GM13976 (cell line): ENCODE results near the gene BACH1.

Experiments used
- DNase-seq: peaks from one replicate; pipeline ENCODE4 v3.0.0; 2012; ENCODE audit warnings: low spot score
- in situ Hi-C: fragments of 300-500 bp; cut with MboI; formaldehyde crosslinking; loops from one replicate; pipeline ENCODE4 v1.12.0; 2022; ENCODE audit warnings: low sequenced_read_pairs, mixed read lengths, inconsistent platforms; ENCODE audit not compliant: unreplicated experiment
- TF ChIP-seq, protein P1 (sequence below): IDR thresholded peaks from 2 replicates; pipeline ENCODE4 v1.5.1; 2012; ENCODE audit warnings: borderline replicate concordance, mild to moderate bottlenecking; ENCODE audit not compliant: insufficient read depth; ENCODE audit errors: extremely low read depth, missing control alignments, control extremely low read depth

The BACH1 gene

DNA sequence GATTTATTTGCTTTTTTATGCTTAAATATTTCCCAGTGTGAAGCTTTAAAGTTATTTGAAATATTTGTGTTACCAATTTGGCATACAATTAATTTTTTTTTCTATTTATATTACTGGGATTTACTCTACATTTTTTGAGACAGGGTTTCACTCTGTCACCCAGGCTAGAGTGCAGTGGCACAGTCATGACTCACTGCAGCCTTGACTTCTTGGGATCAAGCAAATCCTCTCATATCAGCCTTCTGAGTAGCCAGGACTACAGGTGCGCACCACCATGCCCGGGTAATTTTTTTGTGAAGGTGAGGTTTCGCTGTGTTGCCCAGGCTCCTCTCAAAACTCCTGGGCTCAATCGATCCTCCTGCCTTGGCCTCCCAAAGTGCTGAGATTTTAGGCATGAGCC is 39.5 kb downstream of the BACH1 start:
- in situ Hi-C loops, result no loop called here
- TF ChIP-seq, protein P1, sequence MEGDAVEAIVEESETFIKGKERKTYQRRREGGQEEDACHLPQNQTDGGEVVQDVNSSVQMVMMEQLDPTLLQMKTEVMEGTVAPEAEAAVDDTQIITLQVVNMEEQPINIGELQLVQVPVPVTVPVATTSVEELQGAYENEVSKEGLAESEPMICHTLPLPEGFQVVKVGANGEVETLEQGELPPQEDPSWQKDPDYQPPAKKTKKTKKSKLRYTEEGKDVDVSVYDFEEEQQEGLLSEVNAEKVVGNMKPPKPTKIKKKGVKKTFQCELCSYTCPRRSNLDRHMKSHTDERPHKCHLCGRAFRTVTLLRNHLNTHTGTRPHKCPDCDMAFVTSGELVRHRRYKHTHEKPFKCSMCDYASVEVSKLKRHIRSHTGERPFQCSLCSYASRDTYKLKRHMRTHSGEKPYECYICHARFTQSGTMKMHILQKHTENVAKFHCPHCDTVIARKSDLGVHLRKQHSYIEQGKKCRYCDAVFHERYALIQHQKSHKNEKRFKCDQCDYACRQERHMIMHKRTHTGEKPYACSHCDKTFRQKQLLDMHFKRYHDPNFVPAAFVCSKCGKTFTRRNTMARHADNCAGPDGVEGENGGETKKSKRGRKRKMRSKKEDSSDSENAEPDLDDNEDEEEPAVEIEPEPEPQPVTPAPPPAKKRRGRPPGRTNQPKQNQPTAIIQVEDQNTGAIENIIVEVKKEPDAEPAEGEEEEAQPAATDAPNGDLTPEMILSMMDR, result no peak
- DNase-seq, result no peak

- DNase-seq, result no peak
- TF ChIP-seq, protein P1, result no peak
- in situ Hi-C loops, result no loop called here
Observed at GRCh38 chr21:29340228-29340627, 41.5 kb downstream of the BACH1 start.

GRCh38 chr21:29342363-29342957 is 43.7 kb downstream of the BACH1 start:
- TF ChIP-seq, protein P1, result no peak
- in situ Hi-C loops, result no loop called here
- DNase-seq, result peak; percentile 55

DNA sequence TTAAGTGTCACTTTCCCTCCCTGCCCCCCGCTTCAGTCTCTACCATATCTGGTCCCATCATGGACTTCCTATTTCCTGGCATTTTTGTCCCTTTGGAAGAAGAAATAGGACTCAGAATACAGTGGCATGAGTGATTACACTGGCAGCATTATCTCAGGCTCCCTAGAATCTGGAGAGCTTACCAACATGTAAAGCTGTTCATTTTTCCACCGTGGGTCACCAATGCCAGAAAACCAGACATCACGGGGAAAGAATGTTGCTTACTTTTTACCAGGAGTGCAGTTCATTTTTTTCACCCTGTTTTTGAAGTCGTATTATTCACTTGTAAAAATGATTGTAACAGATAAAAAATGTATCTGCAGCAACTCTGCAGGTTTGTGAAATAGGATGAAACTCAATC is 44.8 kb downstream of the BACH1 start:
- TF ChIP-seq, protein P1, result no peak
- in situ Hi-C loops, result no loop called here
- DNase-seq, result no peak

DNA sequence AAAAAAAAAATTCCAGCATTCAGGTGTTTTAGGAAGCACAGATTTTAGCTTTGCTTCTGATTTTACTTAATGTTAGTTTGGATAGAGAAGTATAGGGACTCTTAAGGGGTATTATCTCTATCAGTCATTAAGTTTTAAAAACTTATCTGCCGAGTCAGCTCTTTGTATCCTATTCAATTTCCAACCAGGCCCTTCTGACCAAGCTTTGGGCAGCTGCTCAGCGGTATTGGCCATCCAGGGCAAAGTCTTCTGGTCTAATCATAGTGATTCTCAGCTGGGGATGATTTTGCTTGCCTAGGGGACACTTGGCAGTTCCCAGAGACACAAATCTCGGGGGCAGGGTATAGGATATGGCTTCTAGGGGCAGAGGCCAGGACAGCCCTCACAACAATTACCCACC is 47.6 kb downstream of the BACH1 start:
- no peak for DNase-seq
- TF ChIP-seq, protein P1, result no peak
- in situ Hi-C loops, result no loop called here

GRCh38 chr21:29346771-29347170 is 48.0 kb downstream of the BACH1 start:
- in situ Hi-C loops, result no loop called here
- no peak for DNase-seq
- TF ChIP-seq, protein P1, result no peak
